GM12878 (cell line): ENCODE results near the gene SLC28A1. TPM values are rescaled to one million over a fixed set of nuclear protein-coding genes. Genes with fewer than 3 reads are reported as not detected.

Experiments
- ATAC-seq: fragments of 200-7000 bp; cut with Tn5 transposase; 3 replicates; pipeline ENCODE4 v1.9.1; 2020; ENCODE audit warnings: mild to moderate bottlenecking, moderate library complexity
- BruUV-seq: library from RNA; stranded (reverse); fragments of 400-500 nt; replicated peaks from 2 replicates; lab custom pipeline; 2021; lab: Mats Ljungman, UMichigan
- CTCF ChIA-PET: fragments of 300-600 bp; sonication (Branson Sonifier 250); formaldehyde crosslinking; extraction: SDS; loops from one replicate; lab custom pipeline; 2021; ENCODE audit warnings: inconsistent platforms; lab: Yijun Ruan, JAX
- POLR2A ChIA-PET: fragments of 350-600 bp; formaldehyde crosslinking; extraction: SDS; loops from one replicate; lab custom pipeline; 2021; ENCODE audit warnings: inconsistent platforms; lab: Charles Lee
- RAD21 ChIA-PET: fragments of 300-600 bp; sonication (Branson Sonifier 250); formaldehyde crosslinking; loops from one replicate; lab custom pipeline; 2023; ENCODE audit warnings: antibody characterized with exemption; ENCODE audit not compliant: unreplicated experiment; lab: Charles Lee
- SMC1A ChIA-PET: fragments of 300-600 bp; sonication (Branson Sonifier 250); formaldehyde crosslinking; loops from one replicate; lab custom pipeline; 2023; ENCODE audit not compliant: unreplicated experiment, uncharacterized antibody; lab: Charles Lee
- DNase-seq: peaks from one replicate; pipeline ENCODE4 v3.0.0-alpha.2; 2011; ENCODE audit warnings: low read depth, low spot score
- FAIRE-seq: peaks from 3 replicates; lab custom pipeline; 2011; peaks lifted over from hg19 to GRCh38; lab: Jason Lieb, UNC
- H2AFZ ChIP-seq: 2 replicates; pipeline ENCODE4 v1.6.0; 2011; ENCODE audit warnings: low read depth, low read length, control low read depth; ENCODE audit not compliant: control insufficient read depth
- H3K27ac ChIP-seq: 2 replicates; pipeline ENCODE4 v1.5.1; 2011; ENCODE audit warnings: control low read depth; ENCODE audit not compliant: control insufficient read depth, insufficient read depth
- H3K27me3 ChIP-seq, 2 experiments: replicated peaks in 1 of 2; 2 replicates each; pipeline versions ENCODE4 v1.6.0 to v1.6.1; 2011; ENCODE audit warnings: low read length in 1 of 2; ENCODE audit not compliant: control insufficient read depth in 2 of 2, insufficient read depth in 2 of 2
- H3K36me3 ChIP-seq, 2 experiments: 2 replicates each; pipeline ENCODE4 v1.5.1; 2011; ENCODE audit warnings: low read length in 1 of 2; ENCODE audit not compliant: control insufficient read depth in 2 of 2, insufficient read depth in 2 of 2
- H3K4me1 ChIP-seq: 2 replicates; pipeline ENCODE4 v1.6.1; 2011; ENCODE audit warnings: mild to moderate bottlenecking, low read length, moderate library complexity, mixed read lengths; ENCODE audit not compliant: control insufficient read depth, insufficient read depth
- H3K4me2 ChIP-seq: 2 replicates; pipeline ENCODE4 v1.6.0; 2011; ENCODE audit warnings: control low read depth; ENCODE audit not compliant: control insufficient read depth, insufficient read depth
- H3K4me3 ChIP-seq: fragments of 200-600 bp; sonication (generic); 2 replicates; pipeline ENCODE4 v1.5.1; 2016
- H3K79me2 ChIP-seq: 2 replicates; pipeline ENCODE4 v1.6.0; 2011; ENCODE audit warnings: low read length; ENCODE audit not compliant: control insufficient read depth, insufficient read depth
- H3K9ac ChIP-seq: 2 replicates; pipeline ENCODE4 v1.8.0; 2011; ENCODE audit warnings: low read length, control low read depth, mixed read lengths; ENCODE audit not compliant: control insufficient read depth, insufficient read depth
- H3K9me3 ChIP-seq: replicated peaks from 3 replicates; pipeline ENCODE4 v1.5.1; 2011; ENCODE audit warnings: mild to moderate bottlenecking, low read length; ENCODE audit not compliant: control insufficient read depth, insufficient read depth
- H4K20me1 ChIP-seq: 2 replicates; pipeline ENCODE4 v1.6.0; 2011; ENCODE audit not compliant: control insufficient read depth, insufficient read depth
- DPF2 ChIP-seq: fragments of 450-650 bp; IDR thresholded peaks from 2 replicates; pipeline ENCODE4 v1.6.1; 2017; ENCODE audit warnings: mild to moderate bottlenecking
- EED ChIP-seq: sonication (generic); IDR thresholded peaks from 2 replicates; pipeline ENCODE4 v1.6.1; 2016; ENCODE audit warnings: antibody characterized with exemption, low read depth
- ESRRA ChIP-seq: IDR thresholded peaks from 2 replicates; pipeline ENCODE4 v1.6.1; 2012; ENCODE audit warnings: mild to moderate bottlenecking, low read length, improper control_type of control experiment
- KAT2A ChIP-seq: conservative IDR thresholded peaks from 2 replicates; pipeline ENCODE4 v1.6.1; 2011; ENCODE audit warnings: low read depth, low read length; ENCODE audit not compliant: control insufficient read depth
- MYB ChIP-seq: fragments of 150-350 bp; IDR thresholded peaks from 2 replicates; pipeline ENCODE4 v1.6.1; 2014; ENCODE audit warnings: mild to moderate bottlenecking, low read depth, low read length, borderline replicate concordance
- NR2C2 ChIP-seq: IDR thresholded peaks from 2 replicates; pipeline ENCODE4 v1.6.1; 2011; ENCODE audit warnings: borderline replicate concordance, low read depth; ENCODE audit not compliant: control insufficient read depth, insufficient read length
- RCOR1 ChIP-seq: conservative IDR thresholded peaks from 2 replicates; pipeline ENCODE4 v1.6.1; 2012; ENCODE audit warnings: low read depth, low read length, improper control_type of control experiment
- SMC3 ChIP-seq: IDR thresholded peaks from 2 replicates; pipeline ENCODE4 v1.6.1; 2011; ENCODE audit warnings: low read length, improper control_type of control experiment, borderline replicate concordance
- WGBS: methylation state at CpG from one replicate; pipeline ENCODE4 v1.1.6; 2016; ENCODE audit warnings: low lambda C conversion rate; ENCODE audit not compliant: insufficient replicate concordance, insufficient coverage; ENCODE audit errors: missing lambda C conversion rate; 5-methylcytosine and 5-hydroxymethylcytosine counted together
- in situ Hi-C: fragments of 300-500 bp; cut with MboI; formaldehyde crosslinking; loops from 9 replicates; pipeline ENCODE4 v1.14.3; 2018; ENCODE audit warnings: mixed read lengths
- intact Hi-C: fragments of 100-400 bp; cut with micrococcal nuclease; formaldehyde crosslinking; loops from one replicate; pipeline ENCODE4 v1.14.2; 2022; ENCODE audit not compliant: unreplicated experiment
- polyA plus RNA-seq, 11 experiments: library from polyadenylated mRNA; depleted of rRNA in 4 of 11; unstranded in 6 of 11; stranded (reverse) in 5 of 11; fragments of >200 nt; fragmentation: Nextera tagmentation in 4 of 11; fragmentation: Illumina TruSeq in 1 of 11; extraction: Ambion mirVana in 4 of 11; extraction: Trizol in 1 of 11; gene quantifications; 1 replicate in 1 of 11; 2 replicates in 10 of 11; pipeline versions ENCODE4 v1.2.1 to v1.2.3, GENCODE V29; 2011 to 2016; ENCODE audit warnings: inconsistent platforms in 2 of 11, missing spikeins in 2 of 11, low read depth in 1 of 11
- total RNA-seq, 4 experiments: library from RNA; depleted of rRNA in 3 of 4; stranded (reverse); fragments of >200 nt in 3 of 4; fragmentation: Illumina TruSeq in 1 of 4; extraction: Trizol in 1 of 4; gene quantifications; 2 replicates each; pipeline versions ENCODE4 v1.2.1 to v1.2.3, GENCODE V29; 2013 to 2021
- TF ChIP-seq, protein P1 (sequence below): fragments of 450-650 bp; IDR thresholded peaks from 2 replicates; pipeline ENCODE4 v1.6.1; 2017; ENCODE audit warnings: mild to moderate bottlenecking, moderate library complexity
- TF ChIP-seq, protein P2 (sequence below): IDR thresholded peaks from 2 replicates; pipeline ENCODE4 v1.6.1; 2012; ENCODE audit warnings: mild to moderate bottlenecking, low read depth, low read length
- TF ChIP-seq, protein P3 (sequence below): fragments of 450-650 bp; IDR thresholded peaks from 2 replicates; pipeline ENCODE4 v1.6.1; 2018; ENCODE audit warnings: mild to moderate bottlenecking, low read depth, moderate library complexity; ENCODE audit not compliant: partially characterized antibody

SLC28A1 gene
- total and polyA plus RNA-seq, 10 of the 15 experiments (the other 5 are each of a cell fraction or from before 2014, with no cell fraction given) = not detected

DNA sequence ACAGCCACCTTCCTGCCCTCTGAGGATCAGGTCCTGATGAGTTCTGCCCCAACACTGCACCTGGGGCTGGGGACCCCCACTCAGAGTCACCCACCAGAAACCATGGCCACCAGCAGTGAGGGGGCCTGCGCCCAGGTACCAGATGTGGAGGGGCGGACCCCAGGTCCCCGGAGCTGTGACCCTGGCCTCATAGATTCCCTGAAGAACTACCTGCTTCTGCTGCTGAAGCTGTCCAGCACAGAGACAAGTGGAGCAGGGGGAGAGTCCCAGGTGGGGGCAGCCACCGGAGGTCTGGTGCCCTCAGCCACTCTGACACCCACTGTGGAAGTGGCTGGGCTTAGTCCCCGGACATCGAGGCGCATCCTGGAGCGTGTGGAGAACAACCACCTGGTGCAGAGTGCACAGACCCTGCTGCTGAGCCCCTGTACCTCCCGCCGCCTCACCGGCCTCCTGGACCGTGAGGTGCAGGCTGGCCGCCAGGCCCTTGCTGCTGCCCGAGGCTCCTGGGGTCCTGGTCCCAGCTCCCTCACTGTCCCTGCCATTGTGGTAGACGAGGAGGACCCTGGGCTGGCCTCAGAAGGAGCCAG lies 27.0 kb upstream of the SLC28A1 start (continued):
- TF ChIP-seq, protein P1, sequence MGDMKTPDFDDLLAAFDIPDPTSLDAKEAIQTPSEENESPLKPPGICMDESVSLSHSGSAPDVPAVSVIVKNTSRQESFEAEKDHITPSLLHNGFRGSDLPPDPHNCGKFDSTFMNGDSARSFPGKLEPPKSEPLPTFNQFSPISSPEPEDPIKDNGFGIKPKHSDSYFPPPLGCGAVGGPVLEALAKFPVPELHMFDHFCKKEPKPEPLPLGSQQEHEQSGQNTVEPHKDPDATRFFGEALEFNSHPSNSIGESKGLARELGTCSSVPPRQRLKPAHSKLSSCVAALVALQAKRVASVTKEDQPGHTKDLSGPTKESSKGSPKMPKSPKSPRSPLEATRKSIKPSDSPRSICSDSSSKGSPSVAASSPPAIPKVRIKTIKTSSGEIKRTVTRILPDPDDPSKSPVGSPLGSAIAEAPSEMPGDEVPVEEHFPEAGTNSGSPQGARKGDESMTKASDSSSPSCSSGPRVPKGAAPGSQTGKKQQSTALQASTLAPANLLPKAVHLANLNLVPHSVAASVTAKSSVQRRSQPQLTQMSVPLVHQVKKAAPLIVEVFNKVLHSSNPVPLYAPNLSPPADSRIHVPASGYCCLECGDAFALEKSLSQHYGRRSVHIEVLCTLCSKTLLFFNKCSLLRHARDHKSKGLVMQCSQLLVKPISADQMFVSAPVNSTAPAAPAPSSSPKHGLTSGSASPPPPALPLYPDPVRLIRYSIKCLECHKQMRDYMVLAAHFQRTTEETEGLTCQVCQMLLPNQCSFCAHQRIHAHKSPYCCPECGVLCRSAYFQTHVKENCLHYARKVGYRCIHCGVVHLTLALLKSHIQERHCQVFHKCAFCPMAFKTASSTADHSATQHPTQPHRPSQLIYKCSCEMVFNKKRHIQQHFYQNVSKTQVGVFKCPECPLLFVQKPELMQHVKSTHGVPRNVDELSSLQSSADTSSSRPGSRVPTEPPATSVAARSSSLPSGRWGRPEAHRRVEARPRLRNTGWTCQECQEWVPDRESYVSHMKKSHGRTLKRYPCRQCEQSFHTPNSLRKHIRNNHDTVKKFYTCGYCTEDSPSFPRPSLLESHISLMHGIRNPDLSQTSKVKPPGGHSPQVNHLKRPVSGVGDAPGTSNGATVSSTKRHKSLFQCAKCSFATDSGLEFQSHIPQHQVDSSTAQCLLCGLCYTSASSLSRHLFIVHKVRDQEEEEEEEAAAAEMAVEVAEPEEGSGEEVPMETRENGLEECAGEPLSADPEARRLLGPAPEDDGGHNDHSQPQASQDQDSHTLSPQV = no peak
- TF ChIP-seq RCOR1 (no peak), ESRRA (no peak)

DNA sequence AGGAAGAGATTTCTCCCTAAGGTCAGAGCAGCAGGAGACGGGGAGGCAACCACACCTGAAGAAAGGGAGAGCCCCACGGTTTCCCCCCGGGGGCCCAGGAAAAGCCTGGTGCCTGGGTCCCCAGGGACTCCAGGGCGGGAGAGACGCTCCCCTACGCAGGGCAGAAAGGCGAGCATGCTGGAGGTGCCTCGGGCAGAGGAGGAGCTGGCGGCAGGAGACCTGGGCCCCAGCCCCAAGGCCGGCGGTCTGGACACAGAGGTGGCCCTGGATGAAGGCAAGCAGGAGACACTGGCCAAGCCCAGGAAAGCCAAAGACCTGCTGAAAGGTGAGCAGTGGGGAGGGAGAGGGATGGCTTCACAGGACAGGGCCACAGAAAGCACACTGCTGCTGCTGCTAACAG lies 26.2 kb upstream of the SLC28A1 start:
- Histone ChIP-seq H3K4me3 (no peak overlapping the region), H3K9me3 (no peaks in the 10 kb centered on the region), H3K9ac (no peak overlapping the region), H3K4me1 (no peaks in the 10 kb centered on the region), H3K36me3 (no peaks in the 10 kb centered on the region), H3K27ac (no peak overlapping the region), H3K4me2 (no peak overlapping the region), H3K27me3 (no peaks in the 10 kb centered on the region; a peak in 1 of 4 replicates), H3K79me2 (no peaks in the 10 kb centered on the region), H2AFZ (no peak overlapping the region), H4K20me1 (no peaks in the 10 kb centered on the region)
- POLR2A ChIA-PET = no interaction called here
- ATAC-seq (no peak), DNase-seq (no peak), FAIRE-seq (no peak)
- in situ Hi-C loops (no loop called here), intact Hi-C loops (no loop called here)
- RAD21 ChIA-PET = no interaction called here
- BruUV-seq = no TSS peak
- SMC1A ChIA-PET = no interaction called here
- CTCF ChIA-PET = no interaction called here
- WGBS = 33% methylated on average over 8 of the region's 11 CpGs
- no peak for TF ChIP-seq DPF2
- no peak for TF ChIP-seq KAT2A
- no peak for TF ChIP-seq MYB
- TF ChIP-seq, protein P2, sequence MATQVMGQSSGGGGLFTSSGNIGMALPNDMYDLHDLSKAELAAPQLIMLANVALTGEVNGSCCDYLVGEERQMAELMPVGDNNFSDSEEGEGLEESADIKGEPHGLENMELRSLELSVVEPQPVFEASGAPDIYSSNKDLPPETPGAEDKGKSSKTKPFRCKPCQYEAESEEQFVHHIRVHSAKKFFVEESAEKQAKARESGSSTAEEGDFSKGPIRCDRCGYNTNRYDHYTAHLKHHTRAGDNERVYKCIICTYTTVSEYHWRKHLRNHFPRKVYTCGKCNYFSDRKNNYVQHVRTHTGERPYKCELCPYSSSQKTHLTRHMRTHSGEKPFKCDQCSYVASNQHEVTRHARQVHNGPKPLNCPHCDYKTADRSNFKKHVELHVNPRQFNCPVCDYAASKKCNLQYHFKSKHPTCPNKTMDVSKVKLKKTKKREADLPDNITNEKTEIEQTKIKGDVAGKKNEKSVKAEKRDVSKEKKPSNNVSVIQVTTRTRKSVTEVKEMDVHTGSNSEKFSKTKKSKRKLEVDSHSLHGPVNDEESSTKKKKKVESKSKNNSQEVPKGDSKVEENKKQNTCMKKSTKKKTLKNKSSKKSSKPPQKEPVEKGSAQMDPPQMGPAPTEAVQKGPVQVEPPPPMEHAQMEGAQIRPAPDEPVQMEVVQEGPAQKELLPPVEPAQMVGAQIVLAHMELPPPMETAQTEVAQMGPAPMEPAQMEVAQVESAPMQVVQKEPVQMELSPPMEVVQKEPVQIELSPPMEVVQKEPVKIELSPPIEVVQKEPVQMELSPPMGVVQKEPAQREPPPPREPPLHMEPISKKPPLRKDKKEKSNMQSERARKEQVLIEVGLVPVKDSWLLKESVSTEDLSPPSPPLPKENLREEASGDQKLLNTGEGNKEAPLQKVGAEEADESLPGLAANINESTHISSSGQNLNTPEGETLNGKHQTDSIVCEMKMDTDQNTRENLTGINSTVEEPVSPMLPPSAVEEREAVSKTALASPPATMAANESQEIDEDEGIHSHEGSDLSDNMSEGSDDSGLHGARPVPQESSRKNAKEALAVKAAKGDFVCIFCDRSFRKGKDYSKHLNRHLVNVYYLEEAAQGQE = no peak
- TF ChIP-seq, protein P3, sequence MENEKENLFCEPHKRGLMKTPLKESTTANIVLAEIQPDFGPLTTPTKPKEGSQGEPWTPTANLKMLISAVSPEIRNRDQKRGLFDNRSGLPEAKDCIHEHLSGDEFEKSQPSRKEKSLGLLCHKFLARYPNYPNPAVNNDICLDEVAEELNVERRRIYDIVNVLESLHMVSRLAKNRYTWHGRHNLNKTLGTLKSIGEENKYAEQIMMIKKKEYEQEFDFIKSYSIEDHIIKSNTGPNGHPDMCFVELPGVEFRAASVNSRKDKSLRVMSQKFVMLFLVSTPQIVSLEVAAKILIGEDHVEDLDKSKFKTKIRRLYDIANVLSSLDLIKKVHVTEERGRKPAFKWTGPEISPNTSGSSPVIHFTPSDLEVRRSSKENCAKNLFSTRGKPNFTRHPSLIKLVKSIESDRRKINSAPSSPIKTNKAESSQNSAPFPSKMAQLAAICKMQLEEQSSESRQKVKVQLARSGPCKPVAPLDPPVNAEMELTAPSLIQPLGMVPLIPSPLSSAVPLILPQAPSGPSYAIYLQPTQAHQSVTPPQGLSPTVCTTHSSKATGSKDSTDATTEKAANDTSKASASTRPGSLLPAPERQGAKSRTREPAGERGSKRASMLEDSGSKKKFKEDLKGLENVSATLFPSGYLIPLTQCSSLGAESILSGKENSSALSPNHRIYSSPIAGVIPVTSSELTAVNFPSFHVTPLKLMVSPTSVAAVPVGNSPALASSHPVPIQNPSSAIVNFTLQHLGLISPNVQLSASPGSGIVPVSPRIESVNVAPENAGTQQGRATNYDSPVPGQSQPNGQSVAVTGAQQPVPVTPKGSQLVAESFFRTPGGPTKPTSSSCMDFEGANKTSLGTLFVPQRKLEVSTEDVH = no peak
- no peak for TF ChIP-seq SMC3
- TF ChIP-seq NR2C2 = no peak
- no peak for TF ChIP-seq EED
